ENCODE results near the gene CBS.
"Not testable (repeated sequence)": the region's sequence is repeated elsewhere in the genome, so short reads cannot be mapped to it uniquely, and the experiment has no call there.

CBS gene

GRCh38 chr21:43075170-43076022 is at the start of gene CBS:
Gene CBS (minus strand): TSS chr21:43075835. CDS start chr21:43072193, 3,642 bp downstream.
- TF ChIP-seq CTCF (IDR thresholded peaks at IDR 0.05): not testable (repeated sequence)

- not testable (repeated sequence) for TF ChIP-seq CTCF (IDR thresholded peaks at IDR 0.05)
Measured at GRCh38 chr21:43106965-43107793, 31.5 kb upstream of the CBS start, which contains the start of gene U2AF1. Gene U2AF1 (minus strand): TSS chr21:43107570. CDS start chr21:43107494, 76 bp downstream.

- no peak for TF ChIP-seq CTCF (IDR thresholded peaks at IDR 0.05)
Measured at GRCh38 chr21:43034826-43035225, 40.8 kb downstream of the CBS start.

GRCh38 chr21:43034101-43034500 is 41.5 kb downstream of the CBS start:
- no peak for TF ChIP-seq CTCF (IDR thresholded peaks at IDR 0.05)

- TF ChIP-seq CTCF (IDR thresholded peaks at IDR 0.05): no peak
Measured at GRCh38 chr21:43031121-43031619, 44.5 kb downstream of the CBS start.

GRCh38 chr21:43029785-43030184 is 45.9 kb downstream of the CBS start:
- no peak for TF ChIP-seq CTCF (IDR thresholded peaks at IDR 0.05)

All from LNCAP (cell line).